GM23338 (cell line): ENCODE results near the gene TMEM217. TPM values are rescaled to one million over a fixed set of nuclear protein-coding genes. Genes with fewer than 3 reads are reported as not detected.

ENCODE experiments used
- ATAC-seq: fragments of 200-7000 bp; cut with Tn5 transposase; 3 replicates; pipeline ENCODE4 v1.9.1; 2020
- DNase-seq: peaks from one replicate; pipeline ENCODE4 v3.0.0-alpha.2; 2015; ENCODE audit warnings: low spot score
- H2AFZ ChIP-seq: fragments of 200-600 bp; sonication (generic); 2 replicates; pipeline ENCODE4 v1.8.0; 2016; ENCODE audit warnings: antibody characterized with exemption, mild to moderate bottlenecking, moderate library complexity
- H3F3A ChIP-seq: fragments of 200-600 bp; sonication (generic); replicated peaks from 2 replicates; pipeline ENCODE4 v1.8.0; 2017; ENCODE audit warnings: antibody characterized with exemption, mixed run types, low read depth
- H3K27ac ChIP-seq: fragments of 200-600 bp; sonication (generic); 2 replicates; pipeline ENCODE4 v1.6.1; 2016; ENCODE audit warnings: low read depth
- H3K27me3 ChIP-seq: fragments of 200-600 bp; sonication (generic); 2 replicates; pipeline ENCODE4 v1.8.0; 2016; ENCODE audit warnings: mild to moderate bottlenecking, mixed run types, moderate library complexity; ENCODE audit not compliant: insufficient read depth
- H3K36me3 ChIP-seq: fragments of 200-600 bp; sonication (generic); 2 replicates; pipeline ENCODE4 v1.8.0; 2016; ENCODE audit warnings: mild to moderate bottlenecking; ENCODE audit not compliant: insufficient read depth
- H3K4me1 ChIP-seq: fragments of 200-600 bp; sonication (generic); 2 replicates; pipeline ENCODE4 v1.8.0; 2016; ENCODE audit warnings: mild to moderate bottlenecking, moderate library complexity; ENCODE audit not compliant: insufficient read depth
- H3K4me2 ChIP-seq: fragments of 200-600 bp; sonication (generic); 2 replicates; pipeline ENCODE4 v1.7.1; 2017; ENCODE audit warnings: mixed run types
- H3K4me3 ChIP-seq: fragments of 200-600 bp; sonication (generic); 2 replicates; pipeline ENCODE4 v1.6.1; 2016; ENCODE audit warnings: mixed run types
- H3K79me2 ChIP-seq: fragments of 200-600 bp; sonication (generic); replicated peaks from 2 replicates; pipeline ENCODE4 v1.8.0; 2017; ENCODE audit warnings: mild to moderate bottlenecking; ENCODE audit not compliant: insufficient read depth
- H3K9me2 ChIP-seq: fragments of 200-600 bp; sonication (generic); 2 replicates; pipeline ENCODE4 v1.8.0; 2017; ENCODE audit not compliant: insufficient read depth
- H4K20me1 ChIP-seq: fragments of 200-600 bp; sonication (generic); replicated peaks from 2 replicates; pipeline ENCODE4 v1.8.0; 2017; ENCODE audit warnings: mild to moderate bottlenecking; ENCODE audit not compliant: insufficient read depth
- H3K27ac Mint-ChIP-seq: 2 replicates; pipeline ENCODE4 v1.8.0; 2020; ENCODE audit warnings: inconsistent platforms, mild to moderate bottlenecking, moderate library complexity, mixed read lengths
- H3K27me3 Mint-ChIP-seq: 3 replicates; pipeline ENCODE4 v1.8.0; 2022; ENCODE audit warnings: low read depth, mild to moderate bottlenecking, moderate library complexity, mixed read lengths, inconsistent platforms; ENCODE audit not compliant: insufficient read depth, poor library complexity
- H3K36me3 Mint-ChIP-seq: 3 replicates; pipeline ENCODE4 v1.8.0; 2021; ENCODE audit warnings: low read depth, mild to moderate bottlenecking, inconsistent platforms, moderate library complexity, mixed read lengths
- H3K4me1 Mint-ChIP-seq: 3 replicates; pipeline ENCODE4 v1.8.0; 2020; ENCODE audit warnings: mild to moderate bottlenecking, inconsistent platforms, mixed read lengths
- H3K4me3 Mint-ChIP-seq: 3 replicates; pipeline ENCODE4 v1.8.0; 2021; ENCODE audit warnings: moderate library complexity, mild to moderate bottlenecking, inconsistent platforms, mixed read lengths
- H3K9me3 Mint-ChIP-seq: 3 replicates; pipeline ENCODE4 v1.8.0; 2020; ENCODE audit warnings: moderate library complexity, mild to moderate bottlenecking, inconsistent platforms, mixed read lengths
- CREB1 ChIP-seq: fragments of 250-450 bp; sonication (Bioruptor Pico); IDR thresholded peaks from 2 replicates; pipeline ENCODE4 v1.5.0; 2020; ENCODE audit warnings: low read depth, mild to moderate bottlenecking, moderate library complexity
- CTCF ChIP-seq, 2 experiments: fragments of 200-600 bp in 1 of 2; sonication (generic) in 1 of 2; conservative IDR thresholded peaks; 2 replicates each; pipeline versions ENCODE4 v1.5.1 to v1.6.1; 2016 to 2017; ENCODE audit warnings: antibody characterized with exemption in 2 of 2, low read depth in 2 of 2, mild to moderate bottlenecking in 2 of 2, moderate library complexity in 1 of 2
- POLR2AphosphoS5 ChIP-seq: IDR thresholded peaks from 2 replicates; pipeline ENCODE4 v1.6.1; 2016; ENCODE audit warnings: antibody characterized with exemption, low read depth
- ZNF114 ChIP-seq: fragments of 250-450 bp; sonication (Bioruptor Pico); IDR thresholded peaks from 2 replicates; pipeline ENCODE4 v1.5.0; 2020; ENCODE audit warnings: mild to moderate bottlenecking, moderate library complexity
- ZNF462 ChIP-seq: fragments of 250-450 bp; sonication (Bioruptor Pico); IDR thresholded peaks from 2 replicates; pipeline ENCODE4 v1.5.0; 2020; ENCODE audit warnings: mild to moderate bottlenecking, moderate library complexity
- polyA plus RNA-seq: library from polyadenylated mRNA; unstranded; fragments of >200 nt; fragmentation: Nextera tagmentation; extraction: Ambion mirVana; gene quantifications from 2 replicates; pipeline ENCODE4 v1.2.1, GENCODE V29; 2016
- total RNA-seq: library from RNA; depleted of rRNA; stranded (reverse); fragments of >200 nt; shearing (Covaris generic); gene quantifications from 2 replicates; pipeline ENCODE4 v1.2.3, GENCODE V29; 2014

TMEM217 gene
- total and polyA plus RNA-seq, 2 experiments from 2014 or later = 1.3 TPM; not detected in 1

- TF ChIP-seq ZNF462 (CRISPR knock-in tag) (no peak), ZNF114 (CRISPR knock-in tag) (no peak), CTCF (conservative IDR thresholded peaks at IDR 0.05; ENCODE audit: low read depth in 2 of 2) (no peak)
Observed at GRCh38 chr6:37256692-37257319, 1.1 kb downstream of the TMEM217 start (continued).

GRCh38 chr6:37254881-37255280, 3.1 kb downstream of the TMEM217 start:
- peak; percentile 22 for DNase-seq
- Mint-ChIP-seq H3K4me3 (no peak overlapping the region), H3K4me1 (peaks cover 28% of the 10 kb centered on the region), H3K27ac (no peak overlapping the region), H3K36me3 (no peaks in the 10 kb centered on the region), H3K27me3 (peaks cover 6% of the 10 kb centered on the region), H3K9me3 (no peaks in the 10 kb centered on the region)
- H3K27me3 ChIP-seq = no peaks in the 10 kb centered on the region
- no peaks in the 10 kb centered on the region for H3K36me3 ChIP-seq
- H3K9me2 ChIP-seq = no peaks in the 10 kb centered on the region
- H4K20me1 ChIP-seq = no peaks in the 10 kb centered on the region
- no peak overlapping the region for H3K4me3 ChIP-seq
- H3K4me2 ChIP-seq = no peak overlapping the region
- no peak for TF ChIP-seq POLR2AphosphoS5
- TF ChIP-seq CREB1 = no peak
- H3K27ac ChIP-seq = no peak overlapping the region
- H3K4me1 ChIP-seq = peaks cover 22% of the 10 kb centered on the region; the same call in 1 of the 2 replicates
- H3K79me2 ChIP-seq = peaks cover 18% of the 10 kb centered on the region
- ATAC-seq = no peak
- no peaks in the 10 kb centered on the region for H3F3A ChIP-seq
- H2AFZ ChIP-seq = no peak overlapping the region
